Stimulated activated CD8-positive, alpha-beta memory T cell treated with anti-CD3 and anti-CD28 coated beads, Interleukin-12 subunit alpha, Interleukin-12 subunit beta, amount 100 ng/mL, for 24 hours (primary cell): ENCODE data around the gene NOP14.
"Not testable (repeated sequence)": the region's sequence is repeated elsewhere in the genome, so short reads cannot be mapped to it uniquely, and the experiment has no call there.

ENCODE experiments used
- DNase-seq: peaks from one replicate; pipeline ENCODE4 v3.0.0-alpha.2; 2020; ENCODE audit errors: extremely low read depth

The NOP14 gene

DNA sequence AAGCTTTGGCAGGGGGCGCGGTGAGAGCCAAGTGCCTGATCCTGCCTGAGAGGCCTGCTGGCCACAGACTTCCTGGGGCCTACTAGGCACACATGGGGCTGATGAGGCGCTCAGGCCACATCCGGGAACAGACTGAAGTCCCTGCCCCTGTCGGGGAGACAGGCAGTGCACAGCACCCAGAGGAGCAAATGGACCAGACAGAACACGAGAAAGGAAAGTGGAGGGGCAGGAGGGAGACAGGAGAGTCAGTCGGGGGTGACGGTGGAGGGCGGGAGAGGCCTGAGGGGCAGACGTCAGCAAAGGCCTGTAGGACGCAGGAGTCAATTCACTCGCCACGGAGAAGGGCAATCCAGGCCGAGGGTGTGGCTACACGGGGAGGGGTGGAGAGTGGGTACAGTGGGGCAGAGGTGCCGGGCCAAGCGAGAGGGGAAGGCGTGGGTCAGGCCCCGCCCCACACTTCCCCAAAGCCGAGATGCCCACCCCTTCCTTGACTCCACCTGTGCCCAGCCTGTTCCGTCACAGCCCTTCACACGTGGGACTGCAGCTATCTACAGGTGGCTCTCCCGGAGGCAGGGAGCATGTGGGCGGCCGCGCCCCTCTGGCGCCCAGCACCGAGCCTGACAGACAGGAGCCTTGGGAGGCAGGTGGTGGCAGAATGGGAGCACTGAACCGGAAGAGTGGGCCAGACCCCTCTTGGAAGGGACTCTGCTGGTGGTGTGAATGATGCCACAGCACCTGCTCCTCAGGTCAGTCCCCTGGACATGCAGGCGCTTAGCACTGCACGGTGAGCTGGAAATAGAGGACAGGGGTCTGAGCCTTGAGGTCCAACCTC lies 20.5 kb downstream of the NOP14 start:
- no peak for DNase-seq

DNA sequence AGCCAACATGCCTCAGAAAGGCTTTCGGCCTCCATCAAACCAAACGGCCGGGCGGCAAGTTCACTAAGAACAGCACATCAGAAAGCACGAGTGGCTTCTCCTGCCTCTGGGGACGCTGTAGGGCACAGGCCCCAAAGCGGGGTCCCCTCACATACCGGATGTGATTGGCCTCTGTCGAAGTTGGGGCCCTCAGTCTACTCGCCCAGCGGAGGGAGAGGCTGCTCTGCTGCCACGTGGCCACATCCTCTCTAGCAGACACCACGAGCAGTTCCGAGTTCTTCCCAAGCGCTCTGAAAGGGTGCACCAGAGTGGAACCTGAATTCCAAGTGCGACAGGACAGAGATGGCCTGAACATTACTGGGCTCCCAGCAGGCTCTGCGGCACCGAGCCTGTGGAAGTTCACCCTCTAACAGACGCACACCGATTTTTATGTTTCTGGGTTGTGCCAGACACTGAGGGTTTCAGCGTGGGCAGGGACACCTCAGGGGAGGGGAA lies 21.1 kb downstream of the NOP14 start:
- no peak for DNase-seq

DNA sequence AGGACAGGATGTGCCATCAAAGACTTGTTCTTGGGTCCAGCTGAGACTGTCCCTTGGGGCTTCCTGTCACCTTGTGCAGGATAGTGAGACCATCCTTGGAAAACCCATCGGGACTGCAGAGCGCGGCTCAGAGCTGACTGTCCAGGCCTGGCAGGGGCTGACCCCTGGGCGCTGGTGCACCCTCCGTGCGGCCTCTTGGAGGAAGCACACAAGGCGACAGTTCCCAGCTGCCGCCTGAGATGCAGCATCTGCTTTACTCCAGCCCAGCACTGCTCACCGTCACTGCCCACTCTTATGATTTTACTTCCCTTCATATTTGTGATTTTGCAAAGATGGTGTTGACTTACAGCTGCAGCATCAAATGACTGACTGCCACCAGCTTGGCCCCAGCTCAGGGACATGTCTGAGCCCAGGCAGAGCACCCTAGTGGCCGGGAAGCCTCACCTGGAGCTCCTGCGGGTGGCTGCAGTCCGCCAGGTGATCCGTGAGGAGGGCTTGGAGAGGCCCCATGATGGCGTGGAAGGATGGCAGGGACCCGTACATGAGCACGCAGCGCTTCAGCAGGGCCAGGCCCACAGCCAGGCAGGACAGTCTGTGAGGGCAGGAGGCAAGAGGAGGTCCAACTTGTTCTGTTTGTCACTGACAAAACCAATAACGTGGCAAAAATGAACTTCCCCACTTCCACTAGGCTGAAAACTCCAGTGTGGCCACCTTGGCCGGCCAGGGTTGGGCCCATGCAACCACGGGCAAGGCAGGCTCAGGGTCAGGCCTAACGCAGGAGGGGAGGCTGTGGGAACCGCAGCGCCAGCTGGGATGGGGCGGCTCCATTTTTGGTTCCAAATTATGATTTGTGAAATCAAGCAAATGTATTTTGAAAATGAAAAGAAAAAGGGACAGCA lies 21.8 kb downstream of the NOP14 start:
- DNase-seq: no peak

DNA sequence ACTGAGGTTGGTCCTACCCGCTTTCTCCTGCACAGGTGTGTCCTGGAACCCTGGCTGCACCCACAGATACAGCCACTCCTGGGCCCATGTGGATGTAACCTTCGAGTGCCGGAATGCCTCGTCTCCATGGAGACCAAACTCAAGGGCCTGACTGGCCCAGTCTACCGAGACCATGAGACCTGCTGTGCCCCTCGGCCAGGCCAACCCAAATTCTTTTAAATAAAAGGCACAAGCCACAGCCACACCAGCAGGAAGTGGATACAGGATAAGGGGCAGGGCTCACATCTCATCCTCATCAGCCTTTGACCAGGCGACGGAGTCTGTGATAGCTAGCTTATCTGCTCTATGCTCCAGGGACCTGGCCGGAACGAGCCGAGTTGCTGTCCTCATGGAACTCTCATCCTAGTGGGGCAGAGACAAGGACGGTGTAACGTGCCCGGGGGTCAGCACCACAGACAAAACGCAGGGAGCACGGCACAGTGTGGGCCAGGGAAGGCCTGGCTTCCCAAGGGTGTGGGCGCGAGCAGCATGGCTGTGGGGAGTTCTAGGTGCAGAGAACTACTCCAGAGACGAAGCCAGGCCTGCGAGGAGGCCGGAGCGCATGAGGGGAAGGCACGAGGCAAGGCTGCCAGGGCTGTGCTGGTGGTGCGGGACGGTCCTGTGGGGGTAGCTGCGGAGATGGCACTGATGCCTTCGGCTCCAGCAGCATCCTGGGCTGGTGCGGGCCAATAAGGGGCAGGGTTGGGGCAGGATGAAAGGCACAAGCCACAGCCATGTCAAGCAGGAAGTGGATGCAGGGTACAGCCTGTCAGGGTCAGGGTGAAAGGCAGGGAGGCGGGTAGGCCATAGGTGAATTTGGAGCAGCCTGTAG lies 22.7 kb downstream of the NOP14 start:
- DNase-seq: no peak

DNA sequence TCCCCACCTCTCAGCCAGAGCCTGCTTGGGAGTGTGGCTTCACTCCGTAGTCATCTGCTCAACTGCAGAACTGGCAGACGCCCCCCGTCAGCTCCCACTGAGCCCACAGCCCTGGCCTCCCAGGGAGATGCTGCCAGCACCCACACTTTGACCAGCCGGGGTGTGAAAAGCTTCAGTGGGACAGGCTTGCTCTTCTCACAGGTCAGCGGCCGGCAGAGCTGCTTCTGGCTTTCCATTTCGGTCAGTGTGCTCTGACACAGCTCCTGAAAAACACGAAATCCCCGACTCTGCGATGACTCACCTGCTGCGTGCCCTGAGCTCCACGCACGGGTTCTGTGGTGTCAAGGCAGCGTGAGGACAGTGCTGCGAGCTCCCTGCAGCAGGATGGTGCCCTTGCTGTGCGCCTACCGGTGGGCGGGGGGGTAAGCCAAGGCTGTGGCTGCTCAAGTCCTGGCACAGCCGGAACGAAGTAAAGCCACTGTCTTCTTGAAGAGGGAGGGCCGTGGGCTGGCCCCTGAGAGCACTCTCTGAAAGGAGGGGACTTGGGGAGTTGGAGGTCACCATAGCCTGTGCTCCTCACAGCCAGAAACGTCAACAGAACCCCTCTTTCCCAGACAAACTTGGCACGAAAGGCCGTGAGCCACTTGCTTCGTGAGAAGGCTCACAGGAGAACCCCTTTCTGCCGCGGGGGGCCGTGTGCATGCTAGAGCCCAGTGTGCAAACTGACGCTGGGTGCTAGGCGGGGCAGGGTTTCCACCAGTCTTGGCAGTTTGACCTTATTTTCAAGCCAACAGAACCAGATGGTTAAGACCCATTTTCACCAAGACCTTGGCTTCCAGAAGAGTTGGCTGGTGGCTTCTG lies 23.6 kb downstream of the NOP14 start:
- no peak for DNase-seq

DNA sequence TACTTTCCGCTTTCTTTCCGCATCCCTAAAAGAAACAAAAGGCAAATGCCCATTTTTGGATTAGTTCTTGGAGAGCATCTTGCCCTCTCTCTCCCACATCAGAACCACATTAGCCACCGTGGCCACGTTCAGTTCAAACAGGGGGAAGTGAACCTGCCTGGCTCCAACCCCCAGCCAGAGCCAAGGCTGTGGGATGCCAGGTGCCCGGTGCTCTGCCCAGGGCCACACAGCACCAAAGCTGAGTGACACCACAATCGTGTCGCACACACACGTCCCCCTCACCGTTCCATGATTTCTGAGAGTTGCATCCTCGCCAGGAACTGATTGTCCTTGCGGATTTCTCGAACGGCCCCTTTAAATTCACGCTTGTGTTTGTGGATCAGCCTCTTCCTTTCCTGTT lies 24.3 kb downstream of the NOP14 start:
- no peak for DNase-seq

DNA sequence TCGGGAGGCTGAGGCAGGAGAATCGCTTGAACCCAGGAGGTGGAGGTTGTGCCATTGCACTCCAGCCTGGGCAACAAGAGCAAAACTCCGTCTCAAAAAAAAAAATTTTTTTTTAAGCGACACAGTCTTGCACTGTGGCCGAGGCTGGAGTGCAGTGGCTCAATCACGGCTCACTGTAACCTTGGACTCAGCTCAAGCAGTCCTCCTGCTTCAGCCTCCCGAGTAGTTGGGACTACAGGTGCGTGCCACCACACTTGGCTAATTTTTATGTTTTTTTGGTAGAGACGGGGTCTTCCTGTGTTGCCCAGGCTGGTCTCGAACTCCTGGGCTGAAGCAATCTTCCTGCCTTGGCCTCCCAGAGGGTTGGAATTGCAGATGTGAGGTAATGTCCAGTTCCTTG lies 24.8 kb downstream of the NOP14 start:
- not testable (repeated sequence) for DNase-seq

DNA sequence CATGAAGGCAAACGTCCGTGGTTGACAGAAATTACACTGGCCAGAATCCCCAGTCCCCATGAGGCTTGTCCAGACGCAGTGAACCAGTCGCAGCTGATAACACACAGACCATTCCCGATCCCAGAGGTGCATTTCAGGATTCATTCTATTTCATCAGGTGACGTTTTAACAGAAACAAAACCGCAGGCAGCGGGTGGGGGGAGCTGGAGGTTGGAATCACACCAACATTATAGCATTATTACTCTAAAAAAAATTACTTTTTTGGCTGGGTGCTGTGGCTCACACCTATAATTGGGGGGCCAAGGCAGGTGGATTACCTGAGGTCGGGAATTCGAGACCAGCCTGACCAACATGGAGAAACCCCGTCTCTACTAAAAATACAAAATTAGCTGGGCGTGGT lies 25.2 kb downstream of the NOP14 start:
- no peak for DNase-seq

DNA sequence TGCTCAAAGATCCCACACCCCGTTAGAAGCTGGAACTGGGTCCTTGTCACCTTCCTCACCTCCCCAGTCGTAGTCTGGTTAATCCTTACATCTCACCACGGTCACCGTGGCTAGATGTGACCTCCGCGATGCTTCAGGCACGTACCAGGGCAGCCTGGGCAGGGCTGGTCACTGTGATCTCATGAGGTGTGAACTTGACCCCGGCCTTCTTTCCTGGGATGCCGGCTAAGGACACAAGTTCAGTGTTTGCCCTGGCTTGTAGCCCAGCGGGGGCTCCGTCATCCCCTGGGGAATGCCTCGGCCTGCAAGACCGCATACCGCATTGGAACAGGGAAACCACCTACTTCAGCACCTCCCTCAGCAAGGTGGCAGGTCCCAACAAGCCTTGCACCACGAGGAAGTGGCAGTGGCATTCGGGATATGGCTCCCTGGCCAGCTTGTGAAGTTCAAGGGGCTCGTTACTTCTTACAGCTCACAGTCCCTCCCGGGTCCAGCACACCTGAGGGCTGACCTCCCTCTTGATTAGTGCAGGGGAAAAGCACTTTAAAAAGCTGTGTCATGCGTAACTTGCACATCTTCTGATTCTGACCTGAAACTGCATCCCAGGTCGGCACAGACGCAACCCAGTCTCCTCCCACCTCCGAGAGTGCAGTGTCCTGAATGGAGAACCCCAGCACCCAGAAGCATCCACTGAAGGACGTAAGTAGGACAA lies 25.9 kb downstream of the NOP14 start:
- no peak for DNase-seq

DNA sequence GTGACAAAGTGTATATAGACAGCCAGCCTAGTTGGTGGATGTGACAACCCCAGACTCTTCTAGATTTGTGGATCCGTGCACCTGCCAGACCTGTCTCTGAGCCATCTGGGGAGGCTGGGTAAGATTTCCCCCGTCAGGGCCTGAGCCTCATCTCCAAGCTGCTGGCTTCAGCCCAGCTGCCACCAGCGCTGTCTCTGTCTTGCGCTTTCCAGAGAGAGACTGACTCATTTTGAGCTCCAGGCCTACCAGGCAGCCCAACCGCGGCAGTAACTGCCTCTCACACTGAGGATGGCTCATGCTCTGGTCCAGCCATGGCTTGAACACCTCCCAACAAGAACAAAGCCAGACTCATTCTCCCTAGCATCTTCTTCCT lies 26.4 kb downstream of the NOP14 start:
- DNase-seq: no peak

DNA sequence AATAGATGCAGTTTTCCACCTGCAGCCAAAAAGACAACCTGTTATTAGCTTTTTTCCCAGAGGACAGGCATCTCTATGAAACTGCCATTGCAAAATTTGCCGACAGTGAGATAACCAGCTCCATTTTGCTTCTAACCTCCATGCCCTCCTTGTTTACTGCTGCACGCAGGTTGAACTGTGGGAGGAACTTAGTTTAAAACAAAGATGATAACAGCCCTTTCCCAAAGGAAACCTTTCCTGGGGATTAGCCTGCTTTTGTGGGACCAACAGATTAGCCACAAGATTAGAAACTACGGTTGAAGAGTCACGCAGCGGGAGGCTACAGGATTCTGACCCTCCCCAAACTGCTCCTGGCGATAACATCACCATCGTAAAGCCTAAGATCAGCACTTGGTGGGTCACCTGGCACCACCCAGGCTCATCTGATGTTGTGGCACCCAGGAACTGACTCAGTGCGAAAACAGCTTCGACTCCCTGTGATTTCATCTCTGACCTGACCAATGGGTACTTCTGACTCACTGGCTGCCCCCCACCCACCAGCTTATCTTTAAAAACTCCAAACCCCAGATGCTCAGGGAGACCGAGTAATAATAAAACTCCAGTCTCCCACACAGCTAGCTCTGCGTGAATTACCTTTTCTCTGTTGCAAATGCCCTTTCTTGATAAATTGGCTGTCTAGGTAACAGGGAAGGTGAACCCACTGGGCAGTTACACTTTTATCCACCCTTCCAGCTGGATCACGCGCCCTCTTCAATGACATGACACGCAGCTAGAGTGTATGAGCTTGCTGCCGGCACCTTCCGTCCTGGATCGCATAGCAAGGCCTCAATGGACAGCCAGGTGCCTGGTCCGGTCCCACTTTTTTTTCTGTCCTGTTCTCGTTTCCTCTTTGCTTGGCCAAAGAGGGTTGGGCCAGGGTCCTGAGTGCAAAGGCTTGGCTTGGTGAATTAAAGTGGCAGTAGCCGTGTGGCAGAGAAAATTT lies 27.2 kb downstream of the NOP14 start:
- DNase-seq: no peak

DNA sequence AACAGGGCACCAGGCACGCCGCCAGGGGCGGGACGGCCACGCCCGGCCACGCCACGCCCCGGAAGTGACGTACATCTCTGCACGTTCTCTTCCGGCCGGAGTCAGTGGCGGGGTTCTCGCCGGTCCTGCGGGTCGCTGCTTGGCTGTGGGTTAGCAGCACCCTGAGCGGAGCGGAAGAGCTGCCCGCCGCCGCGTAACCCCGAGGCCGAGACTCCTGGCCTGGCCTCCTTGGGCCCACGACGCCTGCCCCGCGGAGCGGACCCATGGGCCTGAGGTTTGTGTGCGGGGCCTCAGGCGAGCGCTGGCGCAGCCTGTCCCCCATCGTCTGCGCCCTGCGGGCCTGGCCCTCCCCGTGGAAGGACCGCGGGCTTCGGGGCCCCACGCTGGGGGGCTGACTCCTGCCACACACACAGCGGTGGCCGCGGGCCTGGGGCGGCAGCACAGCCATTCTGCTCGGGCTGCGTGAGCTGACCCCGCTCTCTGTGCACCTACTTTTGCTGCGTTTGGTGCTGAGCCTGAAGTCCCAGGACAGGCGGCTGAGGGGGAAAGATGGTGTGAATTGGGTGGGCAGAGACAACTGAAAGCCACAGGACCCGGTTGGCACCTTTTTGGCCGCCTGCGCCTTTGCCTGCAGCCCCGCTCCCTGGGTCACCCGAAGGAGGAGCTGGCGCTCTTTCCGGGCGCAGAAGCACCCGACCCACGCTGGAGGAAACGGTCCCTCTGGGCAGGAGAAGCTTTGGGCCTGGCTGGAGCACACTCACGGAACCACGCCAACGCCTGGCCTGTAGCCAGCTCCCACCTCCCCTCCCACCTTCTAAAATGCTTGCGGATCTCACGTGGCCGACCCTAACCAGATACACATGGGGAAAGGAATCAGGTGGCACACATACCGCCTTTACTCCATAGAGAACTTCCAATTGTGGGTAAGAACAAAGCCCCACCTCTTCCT lies 28.1 kb downstream of the NOP14 start:
- DNase-seq: peak; percentile 92

DNA sequence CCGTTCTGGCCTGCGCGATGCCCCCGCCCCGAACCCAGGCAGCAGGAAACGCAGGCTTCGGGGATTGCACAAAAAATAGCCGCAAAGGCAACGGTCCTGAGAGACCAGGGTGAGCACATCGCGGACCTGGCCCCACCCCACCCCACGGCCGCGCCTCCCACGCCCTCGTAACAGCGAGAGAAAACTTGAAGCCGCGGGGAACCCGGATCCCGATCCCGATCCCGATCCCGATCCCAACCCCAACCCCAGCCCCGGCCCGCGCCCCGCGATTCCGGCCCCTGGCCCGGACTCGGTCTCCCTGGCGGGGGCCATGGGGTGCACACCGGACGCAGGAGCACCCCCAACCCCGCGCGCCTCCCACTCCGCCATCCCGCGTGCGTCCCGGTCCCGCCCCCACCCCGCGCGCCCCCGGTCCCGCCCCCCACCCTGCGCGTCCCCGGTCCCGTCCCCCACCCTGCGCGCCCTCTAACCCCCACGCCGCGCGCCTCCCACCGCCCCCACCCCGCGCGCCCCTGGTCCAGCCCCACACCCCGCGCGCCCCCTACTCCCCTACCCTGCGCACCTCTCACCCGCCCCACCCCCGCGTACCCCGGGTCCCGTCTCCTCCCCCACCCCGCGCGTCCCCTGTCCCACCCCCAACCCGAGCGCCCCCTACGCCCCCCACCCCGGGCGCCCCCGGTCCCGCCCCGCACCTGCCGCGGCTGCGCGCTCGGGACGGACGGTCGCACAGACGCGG lies 29.0 kb downstream of the NOP14 start:
- DNase-seq: no peak

DNA sequence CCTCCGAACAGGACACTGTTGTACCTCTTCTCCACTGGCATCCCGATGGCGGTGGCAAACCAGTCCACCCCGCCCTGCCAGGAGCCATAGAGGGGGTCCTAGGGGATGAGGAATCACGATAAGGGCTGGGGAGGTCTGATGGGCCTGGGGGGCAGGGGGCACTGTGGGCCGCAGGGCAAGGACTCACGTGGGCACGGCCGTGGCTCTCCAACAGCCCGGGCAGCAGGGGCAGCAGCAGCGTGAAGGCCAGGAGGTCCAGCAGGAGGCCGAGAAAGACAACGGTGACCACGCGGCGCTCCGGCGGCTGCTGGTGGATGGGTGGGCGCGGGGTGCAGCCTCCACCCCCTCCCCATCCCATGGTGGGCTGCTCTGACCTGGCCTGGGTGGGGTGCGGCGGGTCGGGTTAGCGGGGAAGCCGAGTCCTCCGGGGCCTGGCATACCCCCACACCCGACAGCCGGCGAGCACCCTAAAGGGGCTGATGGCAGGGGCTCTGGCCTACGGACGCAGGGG lies 29.6 kb downstream of the NOP14 start:
- DNase-seq: no peak

DNA sequence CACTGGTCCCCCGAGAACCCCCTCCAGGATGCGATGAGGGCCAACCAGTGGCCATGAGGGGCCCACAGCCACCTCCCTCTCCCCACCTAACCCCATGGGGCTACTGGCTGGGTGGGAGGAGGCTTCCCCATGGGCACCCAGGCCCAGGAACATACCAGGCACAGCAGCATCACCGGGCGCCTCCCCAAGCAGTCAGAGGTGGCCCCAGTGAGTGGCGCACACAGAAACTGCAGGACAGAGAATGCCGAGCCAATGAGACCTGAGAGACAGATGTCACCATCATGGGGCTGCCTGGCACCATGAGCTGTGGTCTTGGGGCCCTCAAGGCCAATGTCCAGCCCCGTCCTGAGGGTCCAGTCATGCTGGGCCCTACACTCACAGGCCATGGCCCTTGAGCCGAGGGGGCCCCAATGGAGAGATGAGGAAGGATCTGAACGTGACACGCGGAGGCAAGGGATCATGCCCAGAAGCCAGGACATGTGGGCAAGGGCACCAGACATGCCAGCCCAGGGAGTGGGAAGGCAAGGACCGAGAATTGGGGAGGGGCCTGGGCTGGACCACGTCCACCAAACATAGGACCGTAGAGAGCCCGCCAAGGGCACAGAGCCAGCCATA lies 30.1 kb downstream of the NOP14 start:
- DNase-seq: no peak

DNA sequence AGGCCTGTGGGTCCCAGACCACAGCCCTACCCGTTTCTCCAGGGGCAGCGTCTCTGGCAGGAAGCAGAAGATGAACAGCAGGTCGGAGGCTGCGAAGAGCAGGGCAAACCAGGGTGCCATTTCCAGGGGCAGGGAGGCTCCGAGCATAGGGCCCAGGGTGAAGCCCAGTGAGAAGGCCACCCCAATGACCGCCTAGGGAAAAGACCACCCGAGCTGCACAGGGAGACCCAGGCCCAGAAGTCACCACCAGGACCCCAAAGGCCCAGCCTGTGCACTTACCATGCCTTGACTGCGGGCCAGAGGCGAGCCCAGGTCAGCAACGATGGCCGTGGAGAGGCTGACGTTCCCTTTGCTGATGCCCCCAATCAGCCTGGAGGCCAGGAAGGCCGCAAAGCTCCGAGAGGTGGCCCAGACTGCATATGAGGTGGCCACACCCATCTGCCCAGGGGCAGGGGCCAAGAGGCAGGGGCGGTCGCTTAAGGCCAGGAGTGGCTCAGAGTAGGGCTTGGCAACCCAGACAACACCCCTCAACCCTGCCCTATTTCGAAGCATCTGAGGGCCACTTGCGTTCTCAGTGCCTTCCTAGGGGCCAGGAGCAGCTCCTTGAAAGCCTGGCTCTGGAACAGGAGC lies 30.8 kb downstream of the NOP14 start:
- DNase-seq: no peak
